K562 (cell line): Measurements from ENCODE around the gene ASXL2. TPM values are rescaled to one million over a fixed set of nuclear protein-coding genes. Genes with fewer than 3 reads are reported as not detected.
A peak's percentile ranks its signal among the peaks of the same experiment; 100 is the strongest.

ENCODE experiments used
- ATAC-seq: fragments of 200-7000 bp; cut with Tn5 transposase; 3 replicates; pipeline ENCODE4 v1.9.1; 2020; ENCODE audit warnings: moderate library complexity
- BruUV-seq: library from RNA; stranded (reverse); fragments of 400-500 nt; replicated peaks from 2 replicates; lab custom pipeline; 2021; lab: Mats Ljungman, UMichigan
- CTCF ChIA-PET: fragments of 300-600 bp; formaldehyde crosslinking; extraction: SDS; loops from one replicate; lab custom pipeline; 2021; ENCODE audit warnings: low intra/inter-chr PET ratio; lab: Yijun Ruan, JAX
- POLR2A ChIA-PET: fragments of 300-600, 350-650 bp; sonication (Branson Sonifier 250); formaldehyde crosslinking; extraction: SDS; loops from one replicate; lab custom pipeline; 2021; ENCODE audit warnings: antibody characterized with exemption, inconsistent platforms; lab: Yijun Ruan, JAX
- DNase-seq, 4 experiments: peaks; one replicate each; pipeline versions ENCODE4 v3.0.0 to v3.0.0-alpha.2; 2011 to 2018; ENCODE audit warnings: low spot score in 3 of 4, mixed read lengths in 3 of 4; ENCODE audit errors: extremely low read depth in 1 of 4
- FAIRE-seq: peaks from 2 replicates; lab custom pipeline; 2011; peaks lifted over from hg19 to GRCh38; lab: Jason Lieb, UNC
- H2AFZ ChIP-seq: 2 replicates; pipeline ENCODE4 v1.6.0; 2011; ENCODE audit warnings: low read depth, low read length, control low read depth, inconsistent platforms
- H3K27ac ChIP-seq: fragments of 200-600 bp; 3 replicates; pipeline ENCODE4 v1.8.0; 2011; ENCODE audit warnings: low read depth, mild to moderate bottlenecking, control low read depth, inconsistent platforms, low read length, moderate library complexity, mixed read lengths; ENCODE audit errors: extremely low read depth
- H3K27me3 ChIP-seq, 2 experiments: fragments of 300-600 bp in 1 of 2; 2 replicates in 1 of 2; 3 replicates in 1 of 2; pipeline versions ENCODE4 v1.6.0 to v1.8.0; 2011; ENCODE audit warnings: inconsistent platforms in 2 of 2, low read length in 2 of 2, mild to moderate bottlenecking in 1 of 2, mixed read lengths in 1 of 2, moderate library complexity in 1 of 2; ENCODE audit not compliant: control insufficient read depth in 2 of 2, insufficient read depth in 2 of 2
- H3K36me3 ChIP-seq: fragments of 300-600 bp; 3 replicates; pipeline ENCODE4 v1.8.0; 2011; ENCODE audit warnings: mild to moderate bottlenecking, low read length, inconsistent platforms; ENCODE audit not compliant: control insufficient read depth, insufficient read depth
- H3K4me1 ChIP-seq, 2 experiments: fragments of 200-600 bp in 1 of 2; replicated peaks in 1 of 2; 2 replicates in 1 of 2; 3 replicates in 1 of 2; pipeline versions ENCODE4 v1.5.1 to v1.8.0; 2011; ENCODE audit warnings: inconsistent platforms in 2 of 2, low read length in 2 of 2, mild to moderate bottlenecking in 1 of 2, mixed read lengths in 1 of 2, moderate library complexity in 1 of 2; ENCODE audit not compliant: control insufficient read depth in 2 of 2, insufficient read depth in 2 of 2
- H3K4me2 ChIP-seq: 2 replicates; pipeline ENCODE4 v1.6.1; 2011; ENCODE audit warnings: low read length, control low read depth, inconsistent platforms, mixed read lengths; ENCODE audit not compliant: insufficient read depth
- H3K4me3 ChIP-seq: fragments of 200-600 bp; sonication (generic), shearing (Covaris generic); 2 replicates; pipeline ENCODE4 v1.5.1; 2016; ENCODE audit warnings: control low read depth, inconsistent platforms
- H3K79me2 ChIP-seq: fragments of 200-600 bp; 3 replicates; pipeline ENCODE4 v1.8.0; 2011; ENCODE audit warnings: low read length, inconsistent platforms; ENCODE audit not compliant: control insufficient read depth, insufficient read depth
- H3K9ac ChIP-seq, 2 experiments: 2 replicates each; pipeline versions ENCODE4 v1.6.0 to v1.6.1; 2011; ENCODE audit warnings: low read depth in 2 of 2, low read length in 2 of 2, control low read depth in 1 of 2, inconsistent platforms in 1 of 2, mild to moderate bottlenecking in 1 of 2, mixed read lengths in 1 of 2; ENCODE audit not compliant: insufficient read depth in 1 of 2
- H3K9me1 ChIP-seq: one replicate; pipeline ENCODE4 v1.6.0; 2011; ENCODE audit warnings: inconsistent platforms, mild to moderate bottlenecking, low read length, moderate library complexity; ENCODE audit not compliant: control insufficient read depth, insufficient read depth
- H3K9me3 ChIP-seq: replicated peaks from 2 replicates; pipeline ENCODE4 v1.5.1; 2011; ENCODE audit warnings: low read depth, low read length, inconsistent platforms; ENCODE audit not compliant: control insufficient read depth, insufficient read depth
- H4K20me1 ChIP-seq: replicated peaks from 2 replicates; pipeline ENCODE4 v1.6.1; 2011; ENCODE audit warnings: low read length, inconsistent platforms, mixed read lengths; ENCODE audit not compliant: control insufficient read depth, insufficient read depth
- ZBTB26 ChIP-seq: fragments of 450-650 bp; formaldehyde crosslinking; IDR thresholded peaks from 2 replicates; pipeline ENCODE4 v1.4.0; 2022; ENCODE audit warnings: missing genetic modification characterization
- ZNF584 ChIP-seq: fragments of 200-800 bp; sonication (Bioruptor generic); IDR thresholded peaks from 2 replicates; pipeline ENCODE4 v1.6.1; 2016; ENCODE audit warnings: low read depth, mild to moderate bottlenecking, missing genetic modification characterization, missing compliant biosample characterization
- ZNF655 ChIP-seq: fragments of 250-450 bp; sonication (Bioruptor Pico); IDR thresholded peaks from 2 replicates; pipeline ENCODE4 v1.5.0; 2021
- WGBS: fragments of 100-300 bp; shearing (Covaris generic); methylation state at CpG from one replicate; pipeline ENCODE4 v1.1.6; 2016; ENCODE audit warnings: low coverage, mixed read lengths; ENCODE audit not compliant: insufficient coverage; ENCODE audit errors: missing lambda C conversion rate; 5-methylcytosine and 5-hydroxymethylcytosine counted together
- in situ Hi-C: fragments of 300-500 bp; cut with MboI; formaldehyde crosslinking; loops from 4 replicates; pipeline ENCODE4 v1.15.0; 2018; ENCODE audit warnings: inconsistent platforms, mixed read lengths
- intact Hi-C: fragments of 100-400 bp; cut with micrococcal nuclease; formaldehyde crosslinking; loops from 2 replicates; pipeline ENCODE4 v1.14.2; 2022
- polyA plus RNA-seq, 8 experiments: library from polyadenylated mRNA; depleted of rRNA in 4 of 8; stranded (reverse) in 5 of 8; unstranded in 3 of 8; fragments of >200 nt; fragmentation: Nextera tagmentation in 2 of 8; fragmentation: Illumina TruSeq in 1 of 8; extraction: Ambion mirVana in 2 of 8; extraction: Trizol in 1 of 8; gene quantifications; 2 replicates each; pipeline versions ENCODE4 v1.2.1 to v1.2.3, GENCODE V29; 2011 to 2014; ENCODE audit warnings: inconsistent platforms in 1 of 8, missing spikeins in 1 of 8
- total RNA-seq, 7 experiments: library from RNA; depleted of rRNA in 6 of 7; stranded (reverse); fragments of >200 nt in 6 of 7; fragmentation: Illumina TruSeq in 2 of 7; extraction: Trizol in 2 of 7; gene quantifications; 2 replicates each; pipeline versions ENCODE4 v1.2.1 to v1.2.3, GENCODE V29; 2011 to 2021; ENCODE audit warnings: low replicate concordance in 1 of 7

Gene ASXL2
- total and polyA plus RNA-seq, 9 of the 15 experiments (the other 6 are each of a cell fraction or from before 2014, with no cell fraction given) = 2.2 to 25.9 (median 9.0) TPM

GRCh38 chr2:25855065-25855464 is 23.2 kb downstream of the ASXL2 start (continued):
- TF ChIP-seq ZNF655 (CRISPR knock-in tag) = no peak

GRCh38 chr2:25854613-25855012 is 23.7 kb downstream of the ASXL2 start:
- H3K9me1 ChIP-seq = no peaks in the 10 kb centered on the region
- FAIRE-seq (no peak), DNase-seq (no peak), ATAC-seq (no peak; the same call in 1 of the 3 replicates)
- 0 out of 3 replicates have a peak overlapping the region, but pooled peaks have one; percentile 29 for H3K27ac ChIP-seq
- intact Hi-C loops = no loop called here
- ChIA-PET CTCF (no interaction called here), POLR2A (interaction anchor here (1.0 to 2.7 kb wide), 5 partner anchors 8 to 50 kb away, joined by 4 to 10 read pairs (median 6); partner anchors contain the start of gene ASXL2)
- peaks cover 86% of the 10 kb centered on the region for H3K79me2 ChIP-seq
- in situ Hi-C loops = loop anchor here (5.0 kb wide), 1 partner anchor 293 kb away; no protein-coding TSS in a partner anchor
- H3K9me3 ChIP-seq = no peaks in the 10 kb centered on the region
- no peaks in the 10 kb centered on the region for H4K20me1 ChIP-seq
- no peak overlapping the region for H3K4me2 ChIP-seq
- 49% methylated on average over 2 of the region's 2 CpGs for WGBS
- H3K4me3 ChIP-seq = no peak overlapping the region
- peaks cover 6% of the 10 kb centered on the region; the same call in 1 of the 3 replicates for H3K36me3 ChIP-seq
- no TSS peak for BruUV-seq
- H3K9ac ChIP-seq = no peak overlapping the region; a peak in 1 of 4 replicates
- peaks cover 17 to 22% of the 10 kb centered on the region in 2 experiments for H3K4me1 ChIP-seq
- no peak for TF ChIP-seq ZNF584 (CRISPR knock-in tag)
- no peak for TF ChIP-seq ZBTB26 (CRISPR knock-in tag)
- H2AFZ ChIP-seq = no peak overlapping the region
- no peaks in the 10 kb centered on the region for H3K27me3 ChIP-seq
